Stimulated activated CD4-positive, alpha-beta T cell treated with anti-CD3 and anti-CD28 coated beads, Interleukin-2, amount 100 ng/mL, for 48 hours (primary cell): Measurements from ENCODE around the gene LIM2.

ENCODE experiments used
- DNase-seq, 2 donors: peaks; one replicate each; pipeline ENCODE4 v3.0.0-alpha.2; 2020

The LIM2 gene

DNA sequence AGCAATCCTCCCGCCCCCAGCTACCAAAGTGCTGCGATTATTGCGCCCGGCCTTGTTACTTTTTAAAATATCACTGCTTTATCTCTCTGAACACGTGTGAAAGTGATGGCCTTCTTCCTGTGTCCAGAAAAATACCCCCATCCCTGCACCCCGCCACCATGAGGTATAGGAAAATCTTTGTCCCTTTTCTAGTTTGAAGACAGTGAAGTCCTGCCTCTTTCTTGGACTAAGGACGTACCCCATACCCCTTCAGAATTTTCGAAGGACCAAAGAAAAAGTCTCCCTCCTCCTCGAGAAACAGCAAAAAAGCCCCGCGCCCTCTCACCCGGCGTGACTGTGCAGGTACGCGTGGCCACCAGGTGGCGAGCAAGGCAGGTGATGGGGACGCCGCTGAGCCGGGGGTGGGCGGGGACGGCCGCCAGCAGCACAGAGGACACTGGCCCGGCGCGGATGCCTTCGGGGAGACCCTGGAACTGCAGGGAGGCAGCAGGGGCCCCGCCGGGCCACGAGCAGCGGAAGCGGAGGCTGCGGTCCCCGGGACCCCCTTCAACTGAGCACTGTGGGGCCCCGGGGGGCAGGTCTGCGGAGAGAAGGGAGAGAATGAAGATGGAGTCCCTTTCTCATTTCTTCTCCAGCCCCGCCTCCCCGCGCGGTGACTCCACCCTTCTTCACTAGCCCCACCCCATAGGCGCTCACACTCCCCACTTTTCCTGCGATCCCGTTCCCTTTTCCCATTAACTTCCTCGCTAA lies 49.0 kb downstream of the LIM2 start:
- DNase-seq, result peak; percentile 87 to 88

DNA sequence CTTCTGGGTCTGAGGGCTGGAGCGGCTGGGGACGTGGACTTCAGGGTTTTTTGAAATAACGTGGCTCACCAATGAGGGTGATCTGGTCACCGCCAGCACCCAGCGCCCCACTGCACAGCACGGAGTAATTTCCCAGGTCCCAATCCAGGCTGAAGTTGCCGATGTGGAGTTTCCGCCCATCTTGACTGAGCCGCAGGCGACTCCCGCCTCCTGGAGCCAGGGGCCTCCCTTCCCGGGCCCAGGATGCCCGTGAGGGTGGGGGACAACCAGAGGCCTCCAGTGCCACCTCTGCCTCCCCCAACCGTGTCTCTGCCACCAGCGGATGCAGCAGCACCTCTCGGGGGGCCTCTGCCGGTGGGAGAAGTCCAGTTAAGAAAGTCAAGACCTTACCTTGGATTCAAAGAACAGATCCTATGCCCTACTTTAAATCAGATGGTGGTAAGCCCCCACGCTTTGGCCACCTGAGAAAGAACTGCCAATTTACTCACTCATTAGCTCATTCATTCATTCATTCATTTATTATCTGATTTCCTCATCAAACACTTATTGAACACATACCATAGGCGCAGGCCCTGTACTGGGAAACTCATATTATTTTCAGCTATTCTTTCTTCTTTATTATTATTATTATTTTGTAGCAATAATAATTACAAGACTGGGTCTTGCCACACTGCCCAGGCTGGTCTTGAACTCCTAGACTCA lies 49.8 kb downstream of the LIM2 start:
- no peak for DNase-seq

- DNase-seq, result no peak
These were observed 50.5 kb downstream of the LIM2 start for GRCh38 chr19:51337141-51337860.

GRCh38 chr19:51333836-51334460 lies 53.8 kb downstream of the LIM2 start:
- DNase-seq, result no peak

- DNase-seq, result no peak
These were observed 56.1 kb downstream of the LIM2 start for GRCh38 chr19:51331716-51332115.

GRCh38 chr19:51331193-51331592 lies 56.6 kb downstream of the LIM2 start:
- DNase-seq, result no peak

DNA sequence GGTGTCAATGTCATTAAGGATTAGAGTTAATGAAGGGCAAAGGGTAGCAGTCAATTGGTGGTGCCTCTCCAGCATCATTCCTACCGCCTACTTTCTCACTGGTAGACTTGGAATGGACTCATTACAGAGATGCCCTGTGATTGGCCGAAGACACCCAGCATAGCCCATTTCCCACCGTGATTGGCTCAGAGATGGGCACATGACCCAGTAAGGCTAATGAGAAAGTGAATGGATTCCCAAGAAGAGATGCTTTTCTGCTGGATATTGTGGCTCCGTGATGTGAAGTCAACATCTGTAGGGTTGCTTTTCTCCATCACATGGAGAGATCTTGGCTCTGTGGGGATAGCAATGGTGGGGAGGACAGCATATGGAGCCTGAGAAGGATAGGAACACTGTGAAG lies 57.4 kb downstream of the LIM2 start:
- DNase-seq, result no peak
